Measurements from ENCODE around the gene TASOR2.

GRCh38 chr10:5641501-5641900 is 43.1 kb upstream of the TASOR2 start:
- TF ChIP-seq, protein P1, sequence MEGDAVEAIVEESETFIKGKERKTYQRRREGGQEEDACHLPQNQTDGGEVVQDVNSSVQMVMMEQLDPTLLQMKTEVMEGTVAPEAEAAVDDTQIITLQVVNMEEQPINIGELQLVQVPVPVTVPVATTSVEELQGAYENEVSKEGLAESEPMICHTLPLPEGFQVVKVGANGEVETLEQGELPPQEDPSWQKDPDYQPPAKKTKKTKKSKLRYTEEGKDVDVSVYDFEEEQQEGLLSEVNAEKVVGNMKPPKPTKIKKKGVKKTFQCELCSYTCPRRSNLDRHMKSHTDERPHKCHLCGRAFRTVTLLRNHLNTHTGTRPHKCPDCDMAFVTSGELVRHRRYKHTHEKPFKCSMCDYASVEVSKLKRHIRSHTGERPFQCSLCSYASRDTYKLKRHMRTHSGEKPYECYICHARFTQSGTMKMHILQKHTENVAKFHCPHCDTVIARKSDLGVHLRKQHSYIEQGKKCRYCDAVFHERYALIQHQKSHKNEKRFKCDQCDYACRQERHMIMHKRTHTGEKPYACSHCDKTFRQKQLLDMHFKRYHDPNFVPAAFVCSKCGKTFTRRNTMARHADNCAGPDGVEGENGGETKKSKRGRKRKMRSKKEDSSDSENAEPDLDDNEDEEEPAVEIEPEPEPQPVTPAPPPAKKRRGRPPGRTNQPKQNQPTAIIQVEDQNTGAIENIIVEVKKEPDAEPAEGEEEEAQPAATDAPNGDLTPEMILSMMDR (optimal IDR thresholded peaks at IDR 0.05 in 1 of 3, IDR thresholded peaks at IDR 0.05 in 1 of 3, conservative IDR thresholded peaks at IDR 0.05 in 1 of 3; ENCODE audit: extremely low read depth in 1 of 3, insufficient read depth in 2 of 3, low read length in 3 of 3) = no peak
- TF ChIP-seq EZH2 (IDR thresholded peaks at IDR 0.05; ENCODE audit: low read length) = no peak

Measured in keratinocyte (primary cell).